Activated T-cell treated with anti-CD3 and anti-CD28 coated beads, Interleukin-2, amount 50 U/mL, for 4 hours (primary cell): ENCODE results near the gene IL1RAPL2. TPM values are rescaled to one million over a fixed set of nuclear protein-coding genes. Genes with fewer than 3 reads are reported as not detected.
"Not testable (repeated sequence)": the region's sequence is repeated elsewhere in the genome, so short reads cannot be mapped to it uniquely, and the experiment has no call there.

Experiments
- ATAC-seq, 2 donors: fragments of 200-7000 bp; cut with Tn5 transposase; one replicate each; pipeline ENCODE4 v1.10.0; 2021
- DNase-seq: peaks from one replicate; pipeline ENCODE4 v3.0.0-alpha.2; 2020
- H3K27me3 Mint-ChIP-seq: one replicate; pipeline ENCODE4 v1.8.0; 2021; ENCODE audit warnings: low read depth, mixed read lengths
- H3K36me3 Mint-ChIP-seq: one replicate; pipeline ENCODE4 v1.8.0; 2022; ENCODE audit warnings: mixed read lengths; ENCODE audit not compliant: insufficient read depth
- H3K4me1 Mint-ChIP-seq: one replicate; pipeline ENCODE4 v1.8.0; 2021; ENCODE audit warnings: low read depth, mixed read lengths
- H3K4me3 Mint-ChIP-seq: one replicate; pipeline ENCODE4 v1.8.0; 2021; ENCODE audit warnings: mild to moderate bottlenecking, moderate library complexity, mixed read lengths
- H3K9me3 Mint-ChIP-seq: one replicate; pipeline ENCODE4 v1.8.0; 2021; ENCODE audit warnings: mixed read lengths
- total RNA-seq, 3 donors: library from RNA; stranded (reverse); gene quantifications; one replicate each; pipeline ENCODE4 v1.2.1, GENCODE V29; 2021

IL1RAPL2 gene
- total RNA-seq, 3 donors from 2014 or later = not detected

GRCh38 chrX:104961926-104962325, 395.9 kb downstream of the IL1RAPL2 start:
- Mint-ChIP-seq H3K27me3 (no peaks in the 10 kb centered on the region), H3K36me3 (no peaks in the 10 kb centered on the region), H3K4me1 (no peaks in the 10 kb centered on the region), H3K4me3 (no peak overlapping the region), H3K9me3 (no peaks in the 10 kb centered on the region)
- no peak for DNase-seq
- ATAC-seq = no peak

DNA sequence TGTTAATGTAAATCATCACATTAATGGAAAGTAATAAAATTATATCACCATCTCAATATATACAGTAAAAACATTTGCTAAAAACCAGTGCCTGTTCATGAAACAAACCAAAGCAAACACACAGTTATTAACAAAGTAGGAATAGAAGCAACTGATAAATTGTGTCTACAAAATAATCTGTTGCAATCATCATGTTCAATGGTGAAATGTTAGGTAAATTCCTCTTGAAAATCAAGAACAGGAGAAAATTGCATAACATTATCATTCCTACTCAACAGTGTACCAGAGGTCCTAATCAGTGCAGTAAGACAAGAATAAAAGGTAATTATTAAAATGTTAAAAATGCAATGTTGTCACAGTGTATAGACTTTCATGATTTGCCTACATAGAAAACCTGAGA, 402.2 kb downstream of the IL1RAPL2 start:
- DNase-seq (no peak), ATAC-seq (no peak)
- Mint-ChIP-seq H3K9me3 (no peaks in the 10 kb centered on the region), H3K36me3 (no peaks in the 10 kb centered on the region), H3K27me3 (no peaks in the 10 kb centered on the region), H3K4me1 (no peaks in the 10 kb centered on the region), H3K4me3 (no peak overlapping the region)

DNA sequence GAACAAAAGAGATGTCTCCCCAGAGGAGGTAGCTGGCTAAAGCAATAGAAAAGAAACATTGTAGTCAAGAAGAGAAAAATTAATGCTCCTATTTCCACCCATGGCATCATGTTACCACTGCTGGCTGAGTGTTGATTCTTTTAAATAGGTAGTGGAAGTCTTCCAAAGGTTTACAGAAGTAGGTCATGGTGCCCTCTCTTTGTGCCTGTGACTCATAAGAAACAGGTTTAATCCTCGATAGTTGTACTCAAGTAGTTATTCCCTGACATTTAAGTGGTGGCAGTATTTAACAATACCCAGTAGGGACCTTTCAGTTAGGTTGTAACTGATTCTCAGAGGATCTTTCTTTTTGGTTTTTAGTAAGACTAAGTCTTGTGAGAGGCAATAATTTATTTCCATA, 406.7 kb downstream of the IL1RAPL2 start:
- ATAC-seq (no peak), DNase-seq (no peak)
- H3K4me1 Mint-ChIP-seq = no peaks in the 10 kb centered on the region
- H3K27me3 Mint-ChIP-seq = no peaks in the 10 kb centered on the region
- H3K36me3 Mint-ChIP-seq = no peaks in the 10 kb centered on the region
- H3K9me3 Mint-ChIP-seq = no peaks in the 10 kb centered on the region
- H3K4me3 Mint-ChIP-seq = no peak overlapping the region

DNA sequence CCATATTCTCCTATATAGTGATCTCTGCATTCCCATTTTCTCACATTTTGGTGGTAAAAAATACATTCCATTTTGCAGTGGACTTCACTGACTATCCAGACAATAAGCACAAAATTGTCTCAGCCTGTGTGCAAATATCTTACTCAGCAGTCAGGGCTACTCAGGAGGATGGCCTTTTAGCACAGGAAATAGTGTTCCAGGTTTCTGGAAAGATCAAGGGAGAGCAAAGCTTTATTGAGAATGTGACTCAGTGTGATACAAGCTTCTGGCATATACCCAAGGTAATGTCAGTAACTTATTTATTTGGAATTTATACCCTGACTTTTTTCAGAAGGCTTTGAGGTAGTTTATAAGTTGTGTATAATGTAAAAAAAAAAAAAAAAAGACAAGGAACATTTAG, 421.1 kb downstream of the IL1RAPL2 start:
- no peak for DNase-seq
- Mint-ChIP-seq H3K36me3 (no peaks in the 10 kb centered on the region), H3K4me3 (no peak overlapping the region), H3K4me1 (no peaks in the 10 kb centered on the region), H3K27me3 (no peaks in the 10 kb centered on the region), H3K9me3 (no peaks in the 10 kb centered on the region)
- ATAC-seq = no peak

DNA sequence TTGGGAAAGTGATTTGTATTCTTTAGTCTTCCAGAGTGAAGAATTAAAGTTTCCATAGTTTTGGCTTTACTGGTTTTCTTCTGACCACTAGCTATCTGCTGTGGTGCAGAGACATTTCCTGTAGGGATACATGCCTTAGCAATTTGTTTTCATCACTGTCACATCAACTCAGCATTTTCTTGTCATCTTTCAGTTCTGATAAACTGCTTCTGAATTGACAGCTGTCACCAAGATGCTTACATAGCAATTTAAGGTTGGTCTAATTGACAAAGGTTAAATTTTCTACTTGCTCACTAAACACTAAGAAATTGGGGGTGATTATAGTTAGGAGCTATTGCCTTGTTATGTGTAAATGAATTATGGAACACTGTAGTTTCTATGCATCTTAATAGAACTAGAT, 422.0 kb downstream of the IL1RAPL2 start:
- no peaks in the 10 kb centered on the region for H3K36me3 Mint-ChIP-seq
- no peaks in the 10 kb centered on the region for H3K9me3 Mint-ChIP-seq
- no peaks in the 10 kb centered on the region for H3K27me3 Mint-ChIP-seq
- no peak overlapping the region for H3K4me3 Mint-ChIP-seq
- DNase-seq (no peak), ATAC-seq (no peak)
- H3K4me1 Mint-ChIP-seq = no peaks in the 10 kb centered on the region

GRCh38 chrX:104995546-104995945, 429.5 kb downstream of the IL1RAPL2 start:
- ATAC-seq (no peak), DNase-seq (no peak)
- Mint-ChIP-seq H3K4me1 (no peaks in the 10 kb centered on the region), H3K4me3 (no peak overlapping the region), H3K9me3 (no peaks in the 10 kb centered on the region), H3K27me3 (no peaks in the 10 kb centered on the region), H3K36me3 (no peaks in the 10 kb centered on the region)

- Mint-ChIP-seq H3K9me3 (no peaks in the 10 kb centered on the region), H3K4me3 (no peak overlapping the region), H3K27me3 (no peaks in the 10 kb centered on the region), H3K4me1 (no peaks in the 10 kb centered on the region), H3K36me3 (no peaks in the 10 kb centered on the region)
- ATAC-seq = no peak
- DNase-seq = no peak
Measured at GRCh38 chrX:105006103-105006502, 440.1 kb downstream of the IL1RAPL2 start.

DNA sequence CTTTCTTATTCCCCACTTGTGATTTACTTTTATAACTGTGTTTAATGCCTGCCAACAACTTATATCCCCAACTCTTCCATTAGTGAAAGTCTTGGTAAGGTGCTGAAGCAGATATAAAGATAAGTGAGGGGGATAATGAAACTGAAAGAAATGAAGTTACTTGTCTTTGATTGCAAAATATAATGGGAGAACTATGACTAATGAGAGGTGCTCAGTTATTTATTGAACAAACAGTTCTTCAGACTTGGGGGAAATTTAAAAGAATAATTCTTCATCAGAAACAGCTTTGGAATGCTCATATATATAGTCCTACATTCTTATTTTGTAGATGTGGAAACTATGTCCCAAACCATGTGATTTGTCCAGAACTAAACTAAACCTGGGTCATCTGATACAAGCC, 441.0 kb downstream of the IL1RAPL2 start:
- Mint-ChIP-seq H3K27me3 (no peaks in the 10 kb centered on the region), H3K4me3 (no peak overlapping the region), H3K4me1 (no peaks in the 10 kb centered on the region), H3K9me3 (no peaks in the 10 kb centered on the region), H3K36me3 (no peaks in the 10 kb centered on the region)
- no peak for DNase-seq
- no peak for ATAC-seq

DNA sequence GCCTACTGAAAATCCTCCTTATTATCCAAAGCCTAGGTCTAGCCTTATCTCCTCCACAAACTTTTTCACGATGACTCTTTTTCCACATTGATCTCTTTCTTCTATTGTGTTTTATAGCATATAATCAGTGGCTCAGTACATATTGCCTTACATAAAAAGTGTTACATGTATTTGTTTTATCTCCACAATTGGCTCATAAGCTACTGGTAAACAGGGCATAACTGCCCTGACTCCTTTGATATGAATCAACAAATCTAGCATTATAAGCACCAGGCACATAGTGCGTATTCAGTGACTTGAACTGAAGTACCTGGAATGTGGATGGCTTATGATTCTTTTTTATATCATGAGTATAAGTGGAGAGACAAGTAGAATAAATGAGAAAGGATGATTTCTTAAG, 447.7 kb downstream of the IL1RAPL2 start:
- ATAC-seq = no peak

DNA sequence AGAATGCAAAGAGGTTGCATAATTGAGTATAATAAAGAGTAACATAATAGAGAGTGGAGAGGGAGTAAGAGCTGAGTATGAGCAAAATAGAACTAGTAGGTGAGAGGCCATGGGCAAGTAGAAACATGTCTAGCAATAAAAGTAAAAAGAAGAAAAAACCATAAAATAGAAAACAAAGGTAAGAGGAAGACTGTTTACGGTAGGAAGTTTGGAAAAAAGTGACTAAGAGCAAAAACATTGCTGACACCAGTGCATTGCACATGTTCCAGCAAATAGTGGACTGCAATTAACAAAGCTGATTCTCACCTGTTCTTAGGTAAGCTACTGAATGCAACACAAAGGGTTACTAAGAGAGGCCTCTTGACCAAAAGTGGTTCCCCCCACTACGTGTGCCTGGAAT, 451.6 kb downstream of the IL1RAPL2 start:
- DNase-seq = no peak
- H3K4me3 Mint-ChIP-seq = no peak overlapping the region
- no peaks in the 10 kb centered on the region for H3K36me3 Mint-ChIP-seq
- no peaks in the 10 kb centered on the region for H3K9me3 Mint-ChIP-seq
- H3K27me3 Mint-ChIP-seq = no peaks in the 10 kb centered on the region
- no peaks in the 10 kb centered on the region for H3K4me1 Mint-ChIP-seq
- no peak for ATAC-seq

More for the DNA sequence above, 447.7 kb downstream of the IL1RAPL2 start:
- H3K4me1 Mint-ChIP-seq = no peaks in the 10 kb centered on the region
- no peaks in the 10 kb centered on the region for H3K27me3 Mint-ChIP-seq
- no peak overlapping the region for H3K4me3 Mint-ChIP-seq
- H3K36me3 Mint-ChIP-seq = no peaks in the 10 kb centered on the region
- no peaks in the 10 kb centered on the region for H3K9me3 Mint-ChIP-seq
- no peak for DNase-seq

GRCh38 chrX:105018865-105019264, 452.9 kb downstream of the IL1RAPL2 start:
- no peaks in the 10 kb centered on the region for H3K9me3 Mint-ChIP-seq
- DNase-seq = no peak
- no peak for ATAC-seq
- no peaks in the 10 kb centered on the region for H3K36me3 Mint-ChIP-seq
- H3K27me3 Mint-ChIP-seq = no peaks in the 10 kb centered on the region
- H3K4me1 Mint-ChIP-seq = no peaks in the 10 kb centered on the region
- no peak overlapping the region for H3K4me3 Mint-ChIP-seq

GRCh38 chrX:105028962-105029361, 463.0 kb downstream of the IL1RAPL2 start:
- DNase-seq, ATAC-seq, H3K4me3 Mint-ChIP-seq, H3K9me3 Mint-ChIP-seq, H3K36me3 Mint-ChIP-seq, H3K4me1 Mint-ChIP-seq, H3K27me3 Mint-ChIP-seq: not testable (repeated sequence)

GRCh38 chrX:105038672-105039328, 472.8 kb downstream of the IL1RAPL2 start:
- no peak overlapping the region for H3K4me3 Mint-ChIP-seq
- no peak for DNase-seq
- no peaks in the 10 kb centered on the region for H3K9me3 Mint-ChIP-seq
- H3K4me1 Mint-ChIP-seq = no peaks in the 10 kb centered on the region
- ATAC-seq = no peak
- H3K27me3 Mint-ChIP-seq = no peaks in the 10 kb centered on the region
- no peaks in the 10 kb centered on the region for H3K36me3 Mint-ChIP-seq

DNA sequence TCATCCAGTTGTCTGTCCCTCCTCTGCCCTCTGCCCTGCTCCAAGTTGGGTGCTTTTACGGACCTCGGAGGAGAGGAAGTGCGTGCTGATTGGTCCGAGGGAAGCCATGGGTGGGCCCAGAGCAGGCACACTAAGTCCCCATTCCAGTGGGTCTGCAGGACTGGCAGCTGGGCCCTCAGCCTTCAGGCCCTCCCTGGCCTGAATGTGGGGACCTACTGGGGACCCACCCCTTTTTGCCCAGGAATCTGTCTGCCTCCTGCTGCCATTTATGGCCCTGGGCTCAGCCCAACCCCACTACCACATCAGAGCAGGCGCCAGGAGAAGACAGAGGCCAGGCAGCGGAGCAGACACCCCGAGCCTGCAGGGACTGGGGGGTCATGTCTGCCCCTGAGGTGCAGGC, 484.9 kb downstream of the IL1RAPL2 start:
- no peak overlapping the region for H3K4me3 Mint-ChIP-seq
- H3K36me3 Mint-ChIP-seq = no peaks in the 10 kb centered on the region
- H3K4me1 Mint-ChIP-seq = no peaks in the 10 kb centered on the region
- no peaks in the 10 kb centered on the region for H3K9me3 Mint-ChIP-seq
- ATAC-seq (no peak), DNase-seq (no peak)
- no peaks in the 10 kb centered on the region for H3K27me3 Mint-ChIP-seq

- Mint-ChIP-seq H3K9me3 (no peaks in the 10 kb centered on the region), H3K27me3 (no peaks in the 10 kb centered on the region), H3K36me3 (no peaks in the 10 kb centered on the region), H3K4me1 (no peaks in the 10 kb centered on the region), H3K4me3 (no peak overlapping the region)
- no peak for DNase-seq
- no peak for ATAC-seq
Measured at GRCh38 chrX:105051364-105051763, 485.4 kb downstream of the IL1RAPL2 start.

DNA sequence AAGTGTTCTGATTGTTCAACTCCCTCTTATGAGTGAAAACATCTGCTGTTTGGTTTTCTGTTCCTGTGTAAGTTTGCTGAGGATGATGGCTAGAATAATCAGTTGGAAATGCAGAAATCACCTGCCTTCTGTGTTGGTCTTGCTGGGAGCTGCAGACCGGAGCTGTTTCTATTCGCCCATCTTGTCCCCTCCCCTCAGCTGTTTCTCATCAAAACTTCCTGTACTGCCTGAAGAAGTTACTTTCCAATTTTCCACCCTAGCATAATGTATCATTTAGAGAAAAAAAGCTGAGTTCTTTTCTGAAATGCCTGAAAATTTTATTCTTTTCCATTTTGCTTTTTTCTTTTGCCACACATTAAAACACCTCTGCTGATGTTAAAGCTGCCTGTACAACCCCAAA, 486.9 kb downstream of the IL1RAPL2 start:
- Mint-ChIP-seq H3K36me3 (no peaks in the 10 kb centered on the region), H3K9me3 (no peaks in the 10 kb centered on the region), H3K27me3 (no peaks in the 10 kb centered on the region), H3K4me1 (no peaks in the 10 kb centered on the region), H3K4me3 (no peak overlapping the region)
- ATAC-seq (no peak), DNase-seq (no peak)
